Adrenal gland (tissue), 12 donors: ENCODE measurements around the gene NOVA2. TPM values are rescaled to one million over a fixed set of nuclear protein-coding genes. Genes with fewer than 3 reads are reported as not detected.
"Not testable (repeated sequence)": the region's sequence is repeated elsewhere in the genome, so short reads cannot be mapped to it uniquely, and the experiment has no call there.

ENCODE experiments used
- DNase-seq, 7 donors: peaks; one replicate each; pipeline ENCODE4 v3.0.0-alpha.2; 2019 to 2020
- H3K27ac ChIP-seq, 5 donors: fragments of 200-600 bp; sonication (generic) in 4 of 5; 1 replicate in 3 of 5; 2 replicates in 2 of 5; pipeline versions ENCODE4 v1.5.1 to v1.8.0; 2016 to 2020; ENCODE audit warnings: mild to moderate bottlenecking in 1 of 5
- H3K27me3 ChIP-seq: fragments of 200-600 bp; 2 replicates; pipeline ENCODE4 v1.8.0; 2021
- H3K36me3 ChIP-seq, 2 donors: fragments of 200-600 bp; replicated peaks in 1 of 2; 1 replicate in 1 of 2; 2 replicates in 1 of 2; pipeline versions ENCODE4 v1.5.1 to v1.8.0; 2018 to 2022
- H3K4me1 ChIP-seq, 2 donors: fragments of 200-600 bp; replicated peaks in 1 of 2; 1 replicate in 1 of 2; 2 replicates in 1 of 2; pipeline versions ENCODE4 v1.5.1 to v1.8.0; 2018 to 2021
- H3K4me3 ChIP-seq, 4 donors: fragments of 200-600 bp; sonication (generic) in 3 of 4; one replicate each; pipeline ENCODE4 v1.5.1; 2016 to 2018
- H3K9me3 ChIP-seq, 3 donors: fragments of 200-600 bp; sonication (generic) in 1 of 3; replicated peaks in 1 of 3; 1 replicate in 2 of 3; 2 replicates in 1 of 3; pipeline versions ENCODE4 v1.5.1 to v1.8.0; 2016 to 2021
- POLR2A ChIP-seq, 2 donors: fragments of 450-650 bp; IDR thresholded peaks; one replicate each; pipeline ENCODE4 v1.6.1; 2017; ENCODE audit warnings: antibody characterized with exemption in 2 of 2, mild to moderate bottlenecking in 2 of 2, moderate library complexity in 1 of 2
- WGBS, 4 donors: extraction: QIAGEN DNeasy Blood & Tissue Kit in 2 of 4; methylation state at CpG; one replicate each; pipeline versions ENCODE4 v1.1.5 to v1.1.7; 2013 to 2017; 5-methylcytosine and 5-hydroxymethylcytosine counted together
- intact Hi-C, 2 donors: fragments of 100-400 bp; cut with DNase I; formaldehyde crosslinking; loops; one replicate each; pipeline versions ENCODE4 v1.14.1 to v1.15.0; 2022 to 2023
- polyA plus RNA-seq, 3 donors: library from polyadenylated mRNA; stranded (reverse); fragments of 200-250 nt in 2 of 3; fragments of 350-450 nt in 1 of 3; fragmentation: Illumina TruSeq in 1 of 3; extraction: RNeasy Lipid Tissue Mini Kit (QIAGEN cat#74804) in 1 of 3; gene quantifications; one replicate each; pipeline ENCODE4 v1.2.3, GENCODE V29; 2013 to 2014
- total RNA-seq, 9 donors: library from RNA; depleted of rRNA in 4 of 9; stranded (reverse); fragments of >200 nt in 4 of 9; fragments of 120-200 nt in 1 of 9; fragmentation: NEBNext Ultra II Directional in 1 of 9; extraction: Animal tissue kit (Norgen Biotek cat#: 25700) in 1 of 9; gene quantifications; one replicate each; pipeline versions ENCODE4 v1.1.0 to v1.2.4, GENCODE V29; 2013 to 2023
- TF ChIP-seq, protein P1 (sequence below), 6 experiments: fragments of 450-650 bp in 4 of 6; fragments of 200-600 bp in 2 of 6; sonication (generic) in 1 of 6; IDR thresholded peaks; 1 replicate in 5 of 6; 2 replicates in 1 of 6; pipeline versions ENCODE4 v1.5.1 to v1.8.0; 2016 to 2021; ENCODE audit warnings: antibody characterized with exemption in 6 of 6, mild to moderate bottlenecking in 2 of 6, moderate library complexity in 1 of 6
- donor health status: healthy with polysubstance abuse.
- donor health status: Bipolar disorder and iron deficiency.
- donor health status: DM: yes; HTN: yes; CAD: no.
- donor health status: DM: no; HTN: no; CAD: no.
- donor health status: DM: no; HTN: no; CAD: no.
- donor health status: DM: yes; HTN: yes; CAD: no.

NOVA2 gene
- total and polyA plus RNA-seq, 12 donors = 0.54 to 10.8 (median 2.4) TPM

DNA sequence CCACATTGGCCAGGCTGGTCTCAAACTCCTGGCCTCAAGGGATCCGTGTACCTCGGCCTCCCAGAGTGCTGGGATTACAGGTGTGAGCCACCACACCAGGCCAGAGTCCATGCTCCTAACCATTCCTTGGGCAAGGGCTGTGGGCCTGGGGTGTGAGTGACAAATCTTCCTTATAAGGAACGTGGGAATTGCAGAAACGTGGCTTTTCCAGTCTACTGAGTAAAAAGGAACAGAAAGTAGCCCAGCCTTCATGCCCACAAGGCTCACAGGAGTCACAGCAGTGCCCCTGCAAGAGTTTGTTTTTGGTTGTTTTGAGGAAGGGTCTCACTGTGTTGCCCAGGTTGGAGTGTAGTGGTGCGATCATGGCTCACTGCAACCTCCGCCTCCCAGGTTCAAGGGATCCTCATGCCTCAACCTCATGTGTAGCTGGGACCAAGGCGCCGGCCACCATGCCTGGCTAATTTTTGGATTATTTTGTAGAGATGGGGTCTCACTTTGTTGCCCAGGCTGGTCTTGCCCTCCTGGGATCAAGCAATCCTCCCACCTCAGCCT lies 76.3 kb downstream of the NOVA2 start:
- no peaks in the 10 kb centered on the region for H3K27me3 ChIP-seq
- TF ChIP-seq, protein P1, sequence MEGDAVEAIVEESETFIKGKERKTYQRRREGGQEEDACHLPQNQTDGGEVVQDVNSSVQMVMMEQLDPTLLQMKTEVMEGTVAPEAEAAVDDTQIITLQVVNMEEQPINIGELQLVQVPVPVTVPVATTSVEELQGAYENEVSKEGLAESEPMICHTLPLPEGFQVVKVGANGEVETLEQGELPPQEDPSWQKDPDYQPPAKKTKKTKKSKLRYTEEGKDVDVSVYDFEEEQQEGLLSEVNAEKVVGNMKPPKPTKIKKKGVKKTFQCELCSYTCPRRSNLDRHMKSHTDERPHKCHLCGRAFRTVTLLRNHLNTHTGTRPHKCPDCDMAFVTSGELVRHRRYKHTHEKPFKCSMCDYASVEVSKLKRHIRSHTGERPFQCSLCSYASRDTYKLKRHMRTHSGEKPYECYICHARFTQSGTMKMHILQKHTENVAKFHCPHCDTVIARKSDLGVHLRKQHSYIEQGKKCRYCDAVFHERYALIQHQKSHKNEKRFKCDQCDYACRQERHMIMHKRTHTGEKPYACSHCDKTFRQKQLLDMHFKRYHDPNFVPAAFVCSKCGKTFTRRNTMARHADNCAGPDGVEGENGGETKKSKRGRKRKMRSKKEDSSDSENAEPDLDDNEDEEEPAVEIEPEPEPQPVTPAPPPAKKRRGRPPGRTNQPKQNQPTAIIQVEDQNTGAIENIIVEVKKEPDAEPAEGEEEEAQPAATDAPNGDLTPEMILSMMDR (IDR thresholded peaks at IDR 0.05) = no peak
- no peak for TF ChIP-seq POLR2A (IDR thresholded peaks at IDR 0.05)
- intact Hi-C loops = no loop called here
- WGBS, 4 donors = 78 to 95% (median 92%) methylated on average over 5 to 8 of the region's 8 CpGs
- no peak overlapping the region for H3K27ac ChIP-seq
- H3K9me3 ChIP-seq = no peaks in the 10 kb centered on the region
- H3K4me1 ChIP-seq = peaks cover 16 to 20% of the 10 kb centered on the region in 2 donors
- peaks cover 0 to 36% of the 10 kb centered on the region in 2 donors for H3K36me3 ChIP-seq
- H3K4me3 ChIP-seq = no peak overlapping the region
- no peak for DNase-seq

DNA sequence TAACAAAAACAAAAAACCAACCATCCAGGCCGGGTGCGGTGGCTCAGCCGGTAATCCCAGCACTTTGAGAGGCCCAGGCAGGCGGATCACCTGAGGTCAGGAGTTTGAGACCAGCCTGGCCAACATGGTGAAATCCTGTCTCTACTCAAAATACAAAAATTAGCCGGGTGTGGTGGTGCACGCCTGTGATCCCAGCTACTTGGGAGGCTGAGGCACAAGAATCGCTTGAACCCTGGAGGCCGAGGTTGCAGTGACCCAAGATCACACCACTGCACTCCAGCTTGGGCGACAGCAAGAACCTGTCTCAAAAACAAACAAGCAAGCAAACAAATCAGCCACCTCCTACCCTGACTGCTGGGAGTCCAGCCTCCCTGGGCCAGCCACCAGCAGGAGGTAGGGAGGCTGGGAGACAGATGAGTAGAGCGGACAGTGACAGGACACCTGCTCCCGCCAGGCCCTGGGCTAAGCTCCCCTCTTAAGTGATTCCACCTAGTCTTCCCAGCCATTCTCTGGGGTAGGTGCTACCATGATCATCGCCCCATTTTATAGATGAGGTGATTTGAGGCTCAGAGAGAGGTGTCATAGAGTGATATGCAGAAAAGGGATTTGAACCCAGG lies 77.6 kb downstream of the NOVA2 start:
- H3K4me3 ChIP-seq, H3K9me3 ChIP-seq, intact Hi-C loops, H3K27ac ChIP-seq, H3K27me3 ChIP-seq, DNase-seq: not testable (repeated sequence)
- Histone ChIP-seq H3K4me1 (peaks cover 10 to 15% of the 10 kb centered on the region in 2 donors), H3K36me3 (peaks cover 0 to 36% of the 10 kb centered on the region in 2 donors)
- 94 to 96% (median 95%) methylated on average over 10 to 12 of the region's 12 CpGs for WGBS, 4 donors

DNA sequence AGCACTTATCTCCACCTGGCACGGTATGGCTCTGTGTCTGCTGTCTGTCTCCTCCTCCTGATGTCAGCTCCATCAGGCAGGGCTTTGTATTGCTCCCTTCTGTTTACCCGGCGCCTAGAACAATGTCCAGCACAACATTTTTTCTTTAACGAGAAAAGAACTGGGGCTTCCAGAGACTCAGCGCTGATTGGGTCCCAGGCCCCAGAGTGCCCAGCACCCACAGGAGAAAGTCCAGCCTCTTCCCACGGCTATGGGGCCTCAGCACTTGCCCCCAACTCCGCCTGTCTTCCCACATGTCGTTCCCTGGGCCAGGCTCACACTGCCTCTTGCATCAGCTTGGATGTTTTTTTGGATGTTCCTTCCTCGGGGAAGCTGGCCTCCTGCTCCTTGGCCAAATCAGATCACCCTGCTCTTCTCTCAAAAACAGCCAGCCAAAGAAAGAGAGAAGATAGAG lies 78.1 kb downstream of the NOVA2 start:
- Histone ChIP-seq H3K27ac (no peak overlapping the region), H3K4me3 (no peak overlapping the region), H3K9me3 (no peaks in the 10 kb centered on the region), H3K36me3 (peaks cover 0 to 36% of the 10 kb centered on the region in 2 donors), H3K27me3 (no peaks in the 10 kb centered on the region), H3K4me1 (peaks cover 5 to 10% of the 10 kb centered on the region in 2 donors)
- intact Hi-C loops = no loop called here
- 83 to 90% (median 88%) methylated on average over 9 of the region's 9 CpGs for WGBS, 4 donors
- TF ChIP-seq POLR2A (IDR thresholded peaks at IDR 0.05) = no peak
- TF ChIP-seq, protein P1 (IDR thresholded peaks at IDR 0.05) = no peak
- no peak for DNase-seq

DNA sequence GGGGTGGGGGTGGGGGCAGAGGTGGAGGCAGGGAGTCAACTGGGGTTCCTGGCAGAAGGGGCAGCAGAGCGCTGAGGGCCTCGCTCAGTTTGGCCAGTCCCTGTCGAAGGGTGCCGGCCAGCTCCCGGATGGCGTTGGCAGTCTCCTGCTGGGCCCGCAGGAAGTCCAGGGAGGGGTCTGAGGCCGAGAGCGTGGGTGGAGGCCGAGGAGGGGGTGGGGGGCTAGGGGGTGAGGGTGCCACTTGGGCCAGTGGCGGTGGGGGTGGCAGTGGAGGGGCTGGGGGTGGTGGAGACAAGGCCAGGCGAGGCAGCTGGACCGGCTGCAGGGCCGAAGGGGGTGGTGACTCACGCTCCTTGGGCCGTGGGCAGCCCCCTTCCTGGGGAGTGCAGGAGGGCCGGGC lies 82.8 kb downstream of the NOVA2 start:
- peaks cover 0 to 21% of the 10 kb centered on the region in 2 donors for H3K36me3 ChIP-seq
- no peaks in the 10 kb centered on the region for H3K9me3 ChIP-seq
- DNase-seq = no peak
- no peak overlapping the region for H3K4me3 ChIP-seq
- intact Hi-C loops = no loop called here
- no peaks in the 10 kb centered on the region for H3K27me3 ChIP-seq
- TF ChIP-seq, protein P1 (IDR thresholded peaks at IDR 0.05) = no peak
- TF ChIP-seq POLR2A (IDR thresholded peaks at IDR 0.05) = no peak
- H3K4me1 ChIP-seq = peaks cover 0 to 8% of the 10 kb centered on the region in 2 donors
- no peak overlapping the region for H3K27ac ChIP-seq
- WGBS, 4 donors = 80 to 85% (median 83%) methylated on average over 6 to 17 of the region's 17 CpGs
